ENCODE measurements around the gene GPR162. TPM values are rescaled to one million over a fixed set of nuclear protein-coding genes. Genes with fewer than 3 reads are reported as not detected.

Gene GPR162
- total RNA-seq, 1 experiment from 2014 or later: 2.4 TPM

- Histone ChIP-seq H3K4me3 (no peak overlapping the region), H3K27me3 (ENCODE audit: insufficient read depth, low read depth) (no peaks in the 10 kb centered on the region), H3K9me2 (ENCODE audit: insufficient read depth) (no peaks in the 10 kb centered on the region), H3K9me3 (ENCODE audit: insufficient read depth, low read depth) (no peaks in the 10 kb centered on the region), H3K4me2 (no peak overlapping the region), H4K20me1 (ENCODE audit: insufficient read depth) (peaks cover 10% of the 10 kb centered on the region; the same call in 1 of the 2 replicates), H3K27ac (no peak overlapping the region), H2AFZ (no peak overlapping the region), H3K4me1 (replicated peaks; ENCODE audit: insufficient read depth) (peaks cover 17% of the 10 kb centered on the region), H3F3A (ENCODE audit: insufficient read depth, low read depth) (peaks cover 15% of the 10 kb centered on the region; the same call in 1 of the 2 replicates), H3K79me2 (ENCODE audit: low read depth) (peaks cover 36% of the 10 kb centered on the region), H3K36me3 (ENCODE audit: low read depth) (peaks cover 30% of the 10 kb centered on the region)
- BruUV-seq (replicated peaks): no TSS peak
- intact Hi-C loops (cut with micrococcal nuclease; ENCODE audit: unreplicated experiment): no loop called here
- no peak for TF ChIP-seq CTCF (conservative IDR thresholded peaks at IDR 0.05)
- no peak for TF ChIP-seq EZH2 (IDR thresholded peaks at IDR 0.05; ENCODE audit: low read depth)
- POLR2A ChIA-PET (ENCODE audit: unreplicated experiment): no interaction called here
- DNase-seq: no peak
- CTCF ChIA-PET: interaction anchor here (0.6 kb wide), 1 partner anchor 37 kb away, joined by 3 read pairs; no protein-coding TSS in a partner anchor
Observed at GRCh38 chr12:6855322-6855721, 33.7 kb downstream of the GPR162 start.

GRCh38 chr12:6858799-6859198 lies 37.2 kb downstream of the GPR162 start:
- H2AFZ ChIP-seq: no peak overlapping the region
- BruUV-seq (replicated peaks): no TSS peak
- ChIA-PET POLR2A (ENCODE audit: unreplicated experiment) (no interaction called here), CTCF (no interaction called here)
- peaks cover 4% of the 10 kb centered on the region for H3K4me1 ChIP-seq (replicated peaks; ENCODE audit: insufficient read depth)
- H3K27me3 ChIP-seq (ENCODE audit: insufficient read depth, low read depth): no peaks in the 10 kb centered on the region
- DNase-seq: no peak
- H3K36me3 ChIP-seq (ENCODE audit: low read depth): peaks cover 39% of the 10 kb centered on the region
- TF ChIP-seq CTCF (conservative IDR thresholded peaks at IDR 0.05) (no peak), EZH2 (IDR thresholded peaks at IDR 0.05; ENCODE audit: low read depth) (no peak)
- intact Hi-C loops (cut with micrococcal nuclease; ENCODE audit: unreplicated experiment): no loop called here
- peaks cover 20% of the 10 kb centered on the region for H3K79me2 ChIP-seq (ENCODE audit: low read depth)
- H3K4me2 ChIP-seq: no peak overlapping the region
- 0 out of 2 replicates have a peak, but pooled peaks cover 3% of the 10 kb centered on the region for H4K20me1 ChIP-seq (ENCODE audit: insufficient read depth)
- H3K27ac ChIP-seq: no peak overlapping the region
- H3F3A ChIP-seq (ENCODE audit: insufficient read depth, low read depth): no peaks in the 10 kb centered on the region; the same call in 1 of the 2 replicates
- H3K9me3 ChIP-seq (ENCODE audit: insufficient read depth, low read depth): no peaks in the 10 kb centered on the region
- H3K9me2 ChIP-seq (ENCODE audit: insufficient read depth): no peaks in the 10 kb centered on the region
- no peak overlapping the region for H3K4me3 ChIP-seq

- intact Hi-C loops (cut with micrococcal nuclease; ENCODE audit: unreplicated experiment): no loop called here
- BruUV-seq (replicated peaks): no TSS peak
- Histone ChIP-seq H3K4me1 (replicated peaks; ENCODE audit: insufficient read depth) (no peaks in the 10 kb centered on the region), H3K27me3 (ENCODE audit: insufficient read depth, low read depth) (no peaks in the 10 kb centered on the region), H3K27ac (no peak overlapping the region), H3K9me2 (ENCODE audit: insufficient read depth) (no peaks in the 10 kb centered on the region), H3K79me2 (ENCODE audit: low read depth) (peaks cover 7% of the 10 kb centered on the region), H3K4me3 (no peak overlapping the region), H3F3A (ENCODE audit: insufficient read depth, low read depth) (peaks cover 6% of the 10 kb centered on the region; the same call in 1 of the 2 replicates), H3K4me2 (no peak overlapping the region), H3K36me3 (ENCODE audit: low read depth) (peaks cover 41% of the 10 kb centered on the region), H2AFZ (no peak overlapping the region), H4K20me1 (ENCODE audit: insufficient read depth) (no peaks in the 10 kb centered on the region), H3K9me3 (ENCODE audit: insufficient read depth, low read depth) (no peaks in the 10 kb centered on the region)
- TF ChIP-seq EZH2 (IDR thresholded peaks at IDR 0.05; ENCODE audit: low read depth) (no peak), CTCF (conservative IDR thresholded peaks at IDR 0.05) (no peak)
- ChIA-PET CTCF (no interaction called here), POLR2A (ENCODE audit: unreplicated experiment) (no interaction called here)
- DNase-seq: no peak
Observed at GRCh38 chr12:6860116-6860515, 38.5 kb downstream of the GPR162 start.

Data from PC-9 (cell line).